SK-N-SH treated with all-trans-retinoic acid at 6 μM for 48 hours (cell line): ENCODE data around the gene AIM2.
"Not testable (repeated sequence)": the region's sequence is repeated elsewhere in the genome, so short reads cannot be mapped to it uniquely, and the experiment has no call there.

Experiments
- ARNTL ChIP-seq: fragments of 450-650 bp; formaldehyde crosslinking; IDR thresholded peaks from 2 replicates; pipeline ENCODE4 v1.5.0; 2020; ENCODE audit warnings: low read depth, mild to moderate bottlenecking, moderate library complexity, borderline replicate concordance
- TF ChIP-seq, protein P1 (sequence below): fragments of 250-450 bp; sonication (Bioruptor Pico); IDR thresholded peaks from 2 replicates; pipeline ENCODE4 v1.5.1; 2020; ENCODE audit warnings: low read depth, mild to moderate bottlenecking, moderate library complexity

DNA sequence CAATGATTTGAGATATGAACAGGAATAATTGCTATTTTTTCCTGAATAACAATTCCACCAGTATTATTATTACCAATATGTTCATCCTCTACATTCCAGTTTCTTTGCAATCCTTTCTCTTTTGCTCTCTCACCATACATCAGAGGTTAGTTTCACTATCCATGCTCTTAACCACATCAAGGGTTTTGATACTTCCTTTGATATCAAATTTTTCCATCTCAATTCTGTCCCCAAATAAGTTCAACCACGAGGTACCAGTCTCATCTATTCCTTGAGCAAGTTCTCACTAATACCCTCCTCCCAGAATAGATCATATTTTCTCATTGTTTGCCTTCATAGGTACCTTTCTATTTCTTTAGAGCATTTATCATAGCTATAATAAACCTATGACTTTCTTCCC is 30.1 kb downstream of the AIM2 start:
- not testable (repeated sequence) for TF ChIP-seq ARNTL (CRISPR knock-in tag)
- TF ChIP-seq, protein P1, sequence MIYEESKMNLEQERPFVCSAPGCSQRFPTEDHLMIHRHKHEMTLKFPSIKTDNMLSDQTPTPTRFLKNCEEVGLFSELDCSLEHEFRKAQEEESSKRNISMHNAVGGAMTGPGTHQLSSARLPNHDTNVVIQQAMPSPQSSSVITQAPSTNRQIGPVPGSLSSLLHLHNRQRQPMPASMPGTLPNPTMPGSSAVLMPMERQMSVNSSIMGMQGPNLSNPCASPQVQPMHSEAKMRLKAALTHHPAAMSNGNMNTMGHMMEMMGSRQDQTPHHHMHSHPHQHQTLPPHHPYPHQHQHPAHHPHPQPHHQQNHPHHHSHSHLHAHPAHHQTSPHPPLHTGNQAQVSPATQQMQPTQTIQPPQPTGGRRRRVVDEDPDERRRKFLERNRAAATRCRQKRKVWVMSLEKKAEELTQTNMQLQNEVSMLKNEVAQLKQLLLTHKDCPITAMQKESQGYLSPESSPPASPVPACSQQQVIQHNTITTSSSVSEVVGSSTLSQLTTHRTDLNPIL (CRISPR knock-in tag), result not testable (repeated sequence)
